Coronary artery (tissue), 2 donors: ENCODE data around the gene PKD2L2.

Source experiments
- DNase-seq: peaks from one replicate; pipeline ENCODE4 v3.0.0-alpha.2; 2017; ENCODE audit warnings: low spot score
- H3K27ac ChIP-seq, 2 donors: fragments of 200-600 bp; sonication (generic); one replicate each; pipeline ENCODE4 v1.5.1; 2016 to 2019
- H3K4me3 ChIP-seq: fragments of 200-600 bp; sonication (generic); 2 replicates; pipeline ENCODE4 v1.5.1; 2016; ENCODE audit warnings: mild to moderate bottlenecking, moderate library complexity
- CTCF ChIP-seq: fragments of 200-600 bp; sonication (generic); IDR thresholded peaks from one replicate; pipeline ENCODE4 v1.5.1; 2019; ENCODE audit warnings: antibody characterized with exemption

Gene PKD2L2

GRCh38 chr5:137989419-137989818 lies 100.2 kb downstream of the PKD2L2 start:
- no peak for TF ChIP-seq CTCF
- no peak for DNase-seq
- no peak overlapping the region for H3K4me3 ChIP-seq
- no peak overlapping the region for H3K27ac ChIP-seq
